PFSK-1 (cell line): ENCODE measurements around the gene UCKL1.

Experiments used
- FOXP2 ChIP-seq: optimal IDR thresholded peaks from 2 replicates; pipeline ENCODE3; 2011; ENCODE audit warnings: borderline replicate concordance, control low read depth, inconsistent platforms; ENCODE audit not compliant: insufficient read depth; ENCODE audit errors: extremely low read length, extremely low read depth
- POLR2AphosphoS5 ChIP-seq: IDR thresholded peaks from 2 replicates; pipeline ENCODE4 v1.6.1; 2012; ENCODE audit warnings: low read depth, mild to moderate bottlenecking, control low read depth, low read length, moderate library complexity
- REST ChIP-seq, 2 experiments: IDR thresholded peaks; 2 replicates each; pipeline versions ENCODE4 v1.6.1 to v1.8.0; 2011 to 2012; ENCODE audit warnings: low read depth in 2 of 2, low read length in 2 of 2, control low read depth in 1 of 2, inconsistent platforms in 1 of 2, mild to moderate bottlenecking in 1 of 2, moderate library complexity in 1 of 2; ENCODE audit not compliant: insufficient read depth in 1 of 2
- SIN3A ChIP-seq: IDR thresholded peaks from 2 replicates; pipeline ENCODE4 v1.6.1; 2012; ENCODE audit warnings: mild to moderate bottlenecking, low read length, moderate library complexity, borderline replicate concordance; ENCODE audit not compliant: insufficient read depth
- TAF1 ChIP-seq: IDR thresholded peaks from 2 replicates; pipeline ENCODE4 v1.6.1; 2012; ENCODE audit warnings: low read length, control low read depth, borderline replicate concordance; ENCODE audit not compliant: insufficient read depth

Gene UCKL1

DNA sequence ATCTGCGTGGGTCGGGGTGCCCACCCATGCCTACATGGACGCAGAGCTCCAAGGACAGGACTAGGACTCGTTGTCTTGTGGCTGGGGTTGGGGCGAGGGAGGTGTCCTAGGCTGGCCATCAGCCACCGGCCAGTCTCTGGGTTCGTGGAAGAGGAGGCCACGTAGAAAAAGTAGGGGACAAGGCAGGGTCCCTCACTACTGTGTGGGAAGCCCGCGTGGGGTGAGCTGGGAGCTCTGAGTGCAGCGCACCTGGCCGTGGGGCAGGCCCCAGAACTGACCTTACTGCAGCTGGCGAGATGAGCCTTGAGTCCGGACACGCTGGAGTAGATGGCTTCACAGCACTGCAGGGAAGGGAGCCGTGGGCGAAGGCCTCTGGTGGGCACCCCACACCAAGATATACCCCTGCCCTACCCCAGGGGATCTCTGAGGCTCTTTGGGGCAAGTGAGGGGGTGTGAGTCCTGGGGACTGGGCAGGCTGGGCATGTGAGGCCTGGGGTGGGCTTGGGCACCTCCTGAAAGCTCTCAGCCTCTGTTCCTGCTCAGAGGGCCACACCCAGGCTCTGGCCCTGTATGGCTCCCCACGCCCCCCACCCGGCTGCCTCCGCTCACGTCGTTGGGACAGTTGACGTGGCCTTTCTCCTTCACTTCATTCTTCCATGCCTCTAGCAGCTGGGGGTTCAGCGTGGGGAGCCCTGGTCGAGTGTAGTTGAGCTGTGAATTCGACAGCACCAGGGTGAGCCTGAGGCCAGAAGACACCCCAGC lies 5.6 kb upstream of the UCKL1 start:
- TF ChIP-seq SIN3A (no peak), REST (IDR thresholded peaks at IDR 0.05; ENCODE audit: insufficient read depth in 1 of 2, low read depth in 2 of 2, low read length in 2 of 2) (no peak), FOXP2 (no peak), POLR2AphosphoS5 (no peak), TAF1 (no peak)

- no peak for TF ChIP-seq FOXP2
- TF ChIP-seq TAF1 = no peak
Observed at GRCh38 chr20:63959699-63960075, 3.5 kb upstream of the UCKL1 start.

DNA sequence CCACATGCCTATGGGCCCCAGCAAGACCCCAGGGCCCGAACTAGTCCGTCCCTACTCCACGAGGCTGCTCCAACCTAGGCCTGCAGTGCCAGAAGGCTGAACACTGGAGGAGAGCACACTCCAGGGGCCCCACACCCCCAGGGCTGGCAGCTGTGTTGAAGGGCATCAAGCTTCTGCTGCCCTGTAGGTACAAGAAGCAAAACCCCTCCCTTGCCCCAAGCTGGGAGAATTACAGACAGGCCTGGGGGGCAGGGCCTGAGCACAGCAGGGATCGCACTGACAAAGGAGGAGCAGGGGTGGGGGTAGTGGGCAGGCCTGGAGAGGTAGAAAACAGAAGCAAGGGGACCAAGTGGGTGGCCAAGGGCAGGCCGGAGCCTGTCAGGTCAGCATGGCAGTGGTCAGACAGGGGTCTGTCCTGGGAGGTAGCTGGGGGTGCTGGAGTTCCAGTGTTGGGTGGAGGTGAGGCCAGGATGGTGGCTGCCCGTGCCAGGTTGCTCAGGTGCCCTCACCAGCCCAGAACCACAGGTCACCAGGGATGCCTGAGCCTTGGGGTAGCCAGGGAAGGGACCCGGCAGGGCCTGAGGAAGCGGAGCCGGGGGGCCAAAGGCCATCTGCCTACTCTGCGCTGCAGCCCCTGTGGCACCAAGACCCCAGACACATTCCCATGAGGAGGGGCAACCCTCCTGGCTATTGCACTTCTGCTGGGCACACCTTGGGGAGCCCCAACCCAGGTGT lies 2.9 kb upstream of the UCKL1 start:
- TF ChIP-seq SIN3A (no peak), POLR2AphosphoS5 (no peak)

DNA sequence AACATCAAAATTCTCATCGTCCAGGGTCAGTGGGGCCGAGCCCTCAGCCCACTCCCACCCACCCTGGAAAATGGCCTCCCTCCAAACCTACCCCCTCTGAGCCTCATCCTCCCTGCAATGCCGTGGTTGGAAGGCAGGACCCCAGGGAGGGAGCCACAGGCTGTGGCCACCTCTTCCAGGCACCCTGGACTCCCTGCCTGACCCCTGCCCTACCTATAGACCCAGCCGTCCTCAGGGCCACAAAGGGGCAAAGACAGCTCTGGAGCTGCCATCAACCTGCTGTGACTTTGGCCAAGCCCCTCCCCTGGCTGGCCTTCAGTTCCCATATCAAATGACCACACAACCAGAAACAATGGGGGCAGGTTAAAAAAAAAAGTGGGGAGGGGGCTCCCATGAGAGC lies 2.3 kb upstream of the UCKL1 start:
- TF ChIP-seq SIN3A (no peak), FOXP2 (no peak), TAF1 (no peak)

DNA sequence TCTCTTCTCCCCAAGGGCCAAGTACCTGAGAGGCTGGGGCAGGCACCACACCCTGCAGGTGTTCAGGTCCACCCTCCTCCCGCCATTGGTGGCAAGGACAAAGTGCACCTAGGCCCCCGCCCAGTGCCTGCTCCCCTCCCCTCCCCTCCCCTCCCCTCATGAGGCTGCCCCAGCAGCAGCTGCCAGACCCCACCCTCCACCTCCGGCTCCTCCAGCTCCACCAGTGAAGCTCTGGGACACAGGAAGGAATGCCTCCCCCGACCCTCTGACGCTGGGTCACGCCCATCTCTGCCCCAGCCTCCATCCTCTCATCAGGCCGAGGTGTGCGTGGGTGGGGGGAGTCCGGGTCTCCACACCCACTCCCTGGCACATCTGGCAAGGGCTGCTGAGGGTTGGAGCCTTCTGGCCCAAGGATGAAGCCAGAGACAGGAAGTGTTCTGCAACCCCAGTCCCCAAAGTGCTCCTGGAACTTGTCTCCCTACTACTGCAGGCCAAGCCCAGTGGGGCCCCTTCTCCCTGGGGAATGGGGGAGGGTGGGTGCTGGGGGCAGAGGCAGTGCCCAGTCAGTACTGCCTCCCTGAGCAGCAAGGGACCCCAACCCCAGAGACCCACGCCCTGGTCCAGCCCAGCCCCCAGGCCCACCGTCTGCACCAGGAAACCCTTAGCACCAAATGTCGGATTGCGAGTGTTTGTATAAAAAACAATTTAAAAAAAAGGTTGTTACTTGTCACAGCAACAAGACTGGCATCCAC lies 1.6 kb upstream of the UCKL1 start:
- TF ChIP-seq SIN3A (no peak), FOXP2 (no peak), REST (IDR thresholded peaks at IDR 0.05; ENCODE audit: insufficient read depth in 1 of 2, low read depth in 2 of 2, low read length in 2 of 2) (no peak), TAF1 (no peak), POLR2AphosphoS5 (no peak)

DNA sequence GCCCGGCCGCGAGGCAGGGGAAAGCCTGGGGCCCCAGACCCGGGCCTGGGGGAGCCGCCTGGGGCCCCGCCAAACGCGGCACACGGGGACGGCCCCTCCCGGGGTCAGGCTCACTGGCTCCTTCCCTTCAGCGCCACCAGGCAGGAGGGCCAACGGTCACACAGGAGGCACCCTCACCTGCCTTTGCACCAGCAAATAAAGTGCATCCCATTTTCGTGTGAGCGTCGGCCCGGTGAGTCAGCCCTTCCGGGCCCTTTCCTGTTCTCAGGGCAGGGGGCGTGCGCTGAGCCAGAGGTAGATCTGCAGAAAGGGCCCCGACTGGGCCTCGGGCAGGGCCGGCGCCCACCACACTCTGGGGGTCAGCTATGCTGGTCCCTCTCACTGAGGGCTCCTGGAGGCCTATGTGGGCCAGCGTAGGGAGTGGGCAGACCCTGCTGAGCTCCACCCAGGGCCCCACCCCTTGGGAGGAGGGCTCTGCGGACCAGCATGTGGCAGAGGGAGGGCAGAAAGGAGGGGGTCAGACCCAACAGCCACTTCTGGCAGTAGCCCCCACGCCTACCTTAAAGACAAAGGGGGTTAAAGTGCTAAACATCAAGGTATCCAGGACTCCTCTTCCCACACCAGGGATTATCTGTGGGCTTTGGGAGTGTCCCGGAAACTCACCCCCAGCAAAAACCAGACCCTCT lies 931 bp upstream of the UCKL1 start:
- TF ChIP-seq REST (IDR thresholded peaks at IDR 0.05; ENCODE audit: insufficient read depth in 1 of 2, low read depth in 2 of 2, low read length in 2 of 2) (no peak), POLR2AphosphoS5 (no peak; the same call in none of the 2 replicates), TAF1 (no peak), SIN3A (no peak), FOXP2 (no peak)
